ENCODE measurements around the gene CEMIP.

The CEMIP gene

GRCh38 chr15:80856809-80857377 lies 77.7 kb downstream of the CEMIP start:
- no peak for FAIRE-seq

GRCh38 chr15:80861731-80862170 lies 82.6 kb downstream of the CEMIP start:
- no peak for FAIRE-seq

GRCh38 chr15:80864666-80865065 lies 85.5 kb downstream of the CEMIP start:
- FAIRE-seq = no peak

GRCh38 chr15:80866936-80867335 lies 87.8 kb downstream of the CEMIP start:
- FAIRE-seq = no peak

- FAIRE-seq = no peak
Observed at GRCh38 chr15:80870366-80870765, 91.2 kb downstream of the CEMIP start.

GRCh38 chr15:80870893-80871292 lies 91.7 kb downstream of the CEMIP start:
- no peak for FAIRE-seq

DNA sequence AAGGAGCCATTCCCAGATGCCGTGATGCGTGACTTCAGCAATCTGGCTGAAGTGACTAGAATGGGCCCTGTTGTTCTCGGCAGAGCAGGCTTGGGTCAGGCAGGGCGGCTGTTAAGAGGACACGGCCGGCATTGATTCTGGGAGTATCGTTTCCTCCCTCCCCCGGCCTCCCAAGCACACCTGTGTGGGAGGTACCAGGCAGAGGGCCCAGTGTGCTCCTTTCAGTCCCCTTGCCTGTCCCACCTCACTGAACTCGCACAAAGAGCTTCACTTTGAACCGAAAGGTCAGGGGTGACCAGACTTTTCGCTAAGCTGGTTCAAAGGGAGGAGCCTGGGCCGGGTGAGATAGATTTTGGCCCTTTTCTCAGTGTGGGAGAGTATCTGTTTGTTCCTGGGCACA lies 92.7 kb downstream of the CEMIP start:
- FAIRE-seq = no peak

DNA sequence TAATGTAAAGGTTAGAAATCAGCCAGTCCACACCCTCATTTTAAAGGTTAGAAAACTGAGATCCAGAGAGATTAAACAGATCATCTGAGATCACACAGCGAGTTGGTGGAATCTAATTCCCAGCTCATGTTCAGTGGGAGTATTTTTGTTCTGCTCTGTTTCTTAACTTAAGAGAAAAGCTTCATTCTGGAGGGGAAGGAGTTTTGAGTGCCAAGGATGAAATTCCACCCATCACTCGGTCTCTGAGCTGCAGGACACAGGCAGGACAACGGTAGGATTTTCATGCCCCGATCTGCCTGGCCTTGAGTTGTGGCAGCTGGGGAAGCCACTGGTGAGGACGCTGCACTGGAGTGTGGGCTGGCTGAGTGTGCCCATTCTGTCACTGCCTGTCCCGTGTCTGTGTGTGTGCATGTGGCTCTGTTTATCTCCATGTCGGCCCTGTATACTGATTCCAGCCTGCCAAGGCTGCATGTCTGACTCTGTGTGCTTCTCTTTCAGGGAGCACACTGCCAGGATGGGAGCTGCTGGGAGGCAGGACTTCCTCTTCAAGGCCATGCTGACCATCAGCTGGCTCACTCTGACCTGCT lies 94.3 kb downstream of the CEMIP start:
- FAIRE-seq = no peak

DNA sequence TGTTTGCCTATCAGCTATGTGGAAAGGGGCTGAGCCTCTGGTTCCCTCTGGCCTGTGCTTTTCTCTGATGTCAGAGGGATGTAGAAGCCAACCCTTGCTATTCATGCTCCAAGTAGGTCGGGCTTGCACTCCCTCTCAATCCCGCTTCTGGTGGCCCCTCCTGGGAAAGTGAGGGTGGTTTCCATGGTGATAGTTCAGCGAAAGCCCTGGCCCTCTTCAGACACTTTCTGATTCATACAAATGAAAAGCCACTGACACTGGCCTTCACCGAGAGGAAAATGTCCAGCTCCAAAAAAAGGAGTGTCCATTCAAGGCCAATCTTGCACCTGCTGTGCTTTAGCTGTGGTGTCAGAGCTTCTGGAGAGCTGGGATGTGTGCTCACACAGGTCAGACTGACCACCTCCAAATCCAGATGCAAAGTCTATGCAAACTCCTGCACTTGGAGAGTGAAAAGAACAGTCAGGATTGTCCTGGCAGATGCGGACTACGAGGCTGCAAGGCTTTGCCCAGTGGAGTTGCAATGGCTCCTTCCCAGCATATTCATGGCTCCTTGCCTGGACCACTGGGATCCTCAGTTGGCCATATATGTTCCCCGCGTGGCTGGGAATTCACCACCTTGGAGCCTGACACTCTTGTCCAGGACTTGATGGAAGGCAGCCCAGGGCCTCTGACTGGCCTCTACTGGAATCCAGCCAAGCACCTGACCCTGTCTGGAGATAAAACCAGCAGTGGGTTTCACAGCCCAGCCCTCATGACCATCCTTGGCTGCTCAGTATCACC lies 96.6 kb downstream of the CEMIP start:
- FAIRE-seq = no peak

- no peak for FAIRE-seq
Observed at GRCh38 chr15:80876348-80876674, 97.1 kb downstream of the CEMIP start.

DNA sequence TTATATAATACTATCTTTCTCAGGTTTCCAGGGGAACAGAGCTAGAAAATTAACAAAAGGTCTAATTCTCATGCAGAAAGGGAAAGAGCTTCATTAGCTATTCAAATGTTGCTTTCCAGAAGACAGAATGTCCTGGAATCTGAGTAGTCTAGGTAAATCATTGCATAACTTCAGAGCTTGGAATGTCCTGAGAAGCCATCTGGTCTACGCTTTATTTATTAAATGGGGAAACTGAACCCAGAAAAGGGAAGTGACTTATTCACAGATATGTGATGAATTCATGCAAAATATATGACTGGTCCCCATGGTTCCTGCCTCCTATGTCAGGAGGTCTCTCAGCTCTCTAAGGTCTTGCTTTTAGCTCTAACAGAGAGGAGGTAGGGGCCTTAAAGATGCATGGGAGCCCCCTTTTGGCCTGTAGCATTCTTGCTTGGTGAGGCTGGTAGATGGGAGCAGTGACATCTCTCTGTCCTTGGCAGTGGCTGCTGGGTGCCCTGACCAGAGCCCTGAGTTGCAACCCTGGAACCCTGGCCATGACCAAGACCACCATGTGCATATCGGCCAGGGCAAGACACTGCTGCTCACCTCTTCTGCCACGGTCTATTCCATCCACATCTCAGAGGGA lies 99.2 kb downstream of the CEMIP start:
- FAIRE-seq = no peak

DNA sequence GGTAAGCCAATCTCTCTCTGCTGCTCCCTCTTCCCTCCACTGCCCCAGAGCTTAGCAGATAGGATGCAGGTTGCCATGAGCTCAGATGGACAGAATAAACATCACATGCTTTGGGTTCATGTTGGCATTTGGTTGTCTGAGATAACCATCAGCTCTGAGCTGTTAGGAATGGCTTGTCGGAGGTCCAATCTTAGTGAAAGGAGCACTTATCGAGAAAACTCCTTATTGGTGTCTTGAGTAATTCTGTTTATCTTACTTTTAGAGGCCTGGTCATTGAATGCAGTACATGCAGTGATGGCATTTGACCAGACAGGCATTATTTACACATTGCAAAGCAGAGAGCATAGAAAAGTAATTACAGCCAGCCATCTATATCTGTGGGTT lies 99.7 kb downstream of the CEMIP start:
- FAIRE-seq = no peak

DNA sequence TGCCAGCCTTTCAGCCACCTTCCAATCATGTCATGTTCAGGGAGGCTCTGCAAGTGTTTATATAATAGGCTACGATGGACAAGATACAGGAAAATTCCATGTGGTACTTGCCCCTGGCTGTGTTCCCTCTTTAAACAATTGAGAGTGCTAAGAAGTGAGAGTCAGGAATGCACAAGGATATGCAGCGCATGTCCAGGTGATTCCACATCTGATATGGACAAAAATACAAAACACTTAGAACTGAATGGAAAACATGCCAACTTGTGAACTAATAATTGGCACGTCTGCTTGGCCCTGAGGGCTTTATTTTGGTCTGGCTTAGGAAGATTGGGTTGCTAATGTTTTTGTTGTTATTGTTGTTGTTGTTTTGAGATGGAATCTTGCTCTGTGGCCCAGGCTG lies 100.9 kb downstream of the CEMIP start:
- FAIRE-seq = no peak

DNA sequence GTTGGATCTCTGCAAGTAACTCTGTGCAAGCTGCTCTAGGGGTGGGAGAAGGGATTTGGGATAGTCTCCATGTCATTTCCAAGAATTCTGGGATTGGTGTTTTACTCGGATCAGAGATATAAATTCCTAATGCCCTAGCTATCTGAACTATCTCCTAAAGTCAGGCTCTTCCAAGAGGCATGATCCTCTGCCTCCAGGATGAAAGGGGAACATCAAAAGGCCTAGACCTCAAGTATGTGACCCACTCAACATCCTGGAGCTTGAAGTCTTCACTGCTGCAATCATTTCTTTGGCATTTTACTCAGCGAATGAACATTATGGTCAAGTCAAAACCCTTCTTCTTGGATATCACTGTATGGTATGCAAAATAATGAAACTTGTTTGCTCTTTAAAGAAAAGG lies 104.5 kb downstream of the CEMIP start:
- no peak for FAIRE-seq

- no peak for FAIRE-seq
Observed at GRCh38 chr15:80885016-80885579, 105.9 kb downstream of the CEMIP start.

GRCh38 chr15:80887148-80887547 lies 108.0 kb downstream of the CEMIP start:
- no peak for FAIRE-seq

DNA sequence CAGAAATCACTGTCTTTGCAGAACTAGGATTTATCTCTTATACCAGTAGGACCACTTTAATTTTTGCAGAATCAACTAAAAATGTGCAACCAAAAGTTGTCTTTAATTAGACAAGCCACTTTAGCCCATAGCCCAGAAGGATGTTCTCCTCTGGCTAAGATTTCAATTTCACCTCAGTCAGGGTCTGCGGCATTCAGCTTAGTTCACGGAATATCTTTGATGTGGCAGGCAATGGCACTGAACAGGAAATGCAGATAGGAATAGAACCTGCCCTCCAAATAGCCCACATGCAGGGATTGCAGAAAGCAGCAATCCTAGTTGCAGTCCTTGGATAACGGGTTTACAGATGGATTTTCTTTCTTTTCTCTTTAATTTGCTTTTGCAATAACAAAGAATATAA lies 109.7 kb downstream of the CEMIP start:
- no peak for FAIRE-seq

- FAIRE-seq = no peak
Observed at GRCh38 chr15:80890341-80891005, 111.3 kb downstream of the CEMIP start.

- no peak for FAIRE-seq
Observed at GRCh38 chr15:80891006-80891405, 111.8 kb downstream of the CEMIP start.

DNA sequence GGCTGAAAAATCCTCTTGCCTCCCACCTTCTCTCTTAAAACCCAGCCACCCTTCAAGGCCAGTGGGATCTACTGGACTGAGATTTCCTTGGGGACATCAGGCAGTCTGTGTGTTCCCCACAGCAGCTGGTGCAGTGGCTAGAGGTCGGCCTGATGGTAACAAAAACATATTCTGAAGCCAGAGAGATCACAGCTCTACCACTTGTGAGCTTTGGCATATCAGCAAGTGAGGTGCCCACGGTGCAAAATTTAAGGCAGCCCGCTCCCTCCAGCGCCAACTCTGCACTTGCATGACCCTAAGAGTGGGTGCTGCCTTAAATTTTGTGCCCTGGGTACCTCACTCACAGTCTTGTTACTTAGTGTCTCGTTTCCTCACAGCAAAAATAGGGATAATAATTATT lies 113.2 kb downstream of the CEMIP start:
- FAIRE-seq = no peak

DNA sequence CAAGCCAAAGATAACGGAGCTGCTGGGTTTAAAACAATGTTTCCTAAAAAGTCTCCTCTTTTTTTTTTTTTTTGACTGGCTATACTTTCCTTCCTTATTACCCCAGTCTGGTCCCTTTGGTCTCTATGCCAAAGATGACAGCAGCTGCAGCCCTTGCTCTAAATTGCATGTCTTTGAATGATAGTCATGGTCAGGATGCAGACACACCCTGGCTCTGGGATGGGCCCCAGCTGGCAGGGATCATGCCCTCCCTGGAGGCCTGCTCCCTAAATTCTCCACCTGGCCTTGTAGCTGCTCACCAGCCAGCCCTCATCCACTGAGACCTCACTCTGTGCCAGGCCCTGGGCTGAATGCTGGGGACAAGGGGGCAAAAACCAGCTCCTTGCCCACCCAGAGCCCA lies 114.6 kb downstream of the CEMIP start:
- no peak for FAIRE-seq

- no peak for FAIRE-seq
Observed at GRCh38 chr15:80895091-80895490, 115.9 kb downstream of the CEMIP start.

DNA sequence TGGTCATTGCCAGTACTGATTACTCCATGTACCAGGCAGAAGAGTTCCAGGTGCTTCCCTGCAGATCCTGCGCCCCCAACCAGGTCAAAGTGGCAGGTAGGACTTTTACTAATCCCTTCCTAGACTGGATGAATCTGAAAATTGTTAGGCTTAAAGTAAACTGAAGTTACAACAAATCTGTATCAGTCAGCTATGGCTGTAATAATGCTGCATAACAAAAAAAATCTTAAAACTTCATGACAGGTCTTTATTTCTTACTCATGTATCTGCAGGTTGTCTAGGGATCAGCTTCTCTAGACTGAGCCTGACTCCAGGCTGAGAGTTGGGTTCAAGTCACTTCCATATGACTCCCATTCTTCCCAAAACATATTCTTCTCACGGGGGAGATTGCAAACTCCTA lies 116.8 kb downstream of the CEMIP start:
- FAIRE-seq = no peak
